K562 (cell line): ENCODE results near the gene RING1. TPM values are rescaled to one million over a fixed set of nuclear protein-coding genes. Genes with fewer than 3 reads are reported as not detected.

Source experiments
- ATF1 ChIP-seq, 2 experiments: fragments of 450-650 bp in 1 of 2; IDR thresholded peaks; 2 replicates each; pipeline ENCODE4 v1.6.1; 2016; ENCODE audit warnings: missing compliant biosample characterization in 1 of 2, missing genetic modification characterization in 1 of 2
- CEBPG ChIP-seq, 3 experiments: fragments of 200-800 bp in 1 of 3; sonication (Bioruptor generic) in 1 of 3; sonication (generic) in 1 of 3; formaldehyde crosslinking in 1 of 3; IDR thresholded peaks in 2 of 3; conservative IDR thresholded peaks in 1 of 3; 2 replicates each; pipeline versions ENCODE4 v1.6.1 to v1.8.0; 2016 to 2022; ENCODE audit warnings: missing compliant biosample characterization in 2 of 3, missing genetic modification characterization in 2 of 3, mild to moderate bottlenecking in 1 of 3, missing genetic modification reagents in 1 of 3
- HDAC2 ChIP-seq: fragments of 450-650 bp; IDR thresholded peaks from 2 replicates; pipeline ENCODE4 v1.6.1; 2016; ENCODE audit warnings: mild to moderate bottlenecking
- NR2F6 ChIP-seq: fragments of 450-650 bp; formaldehyde crosslinking; IDR thresholded peaks from 2 replicates; pipeline ENCODE4 v1.4.0; 2020; ENCODE audit warnings: mild to moderate bottlenecking
- SAP30 ChIP-seq: fragments of 200-600 bp; sonication (generic); IDR thresholded peaks from 2 replicates; pipeline ENCODE4 v1.6.1; 2012; ENCODE audit warnings: borderline replicate concordance, low read depth, mild to moderate bottlenecking, moderate library complexity, low read length, control low read depth, inconsistent platforms; ENCODE audit not compliant: insufficient read depth, poor library complexity, severe bottlenecking
- ZNF134 ChIP-seq: fragments of 250-450 bp; sonication (Bioruptor Pico); conservative IDR thresholded peaks from 2 replicates; pipeline ENCODE4 v1.4.0; 2020
- ZNF232 ChIP-seq: sonication (generic); formaldehyde crosslinking; IDR thresholded peaks from 2 replicates; pipeline ENCODE4 v1.8.0; 2022; ENCODE audit warnings: mild to moderate bottlenecking, missing genetic modification reagents
- ZNF668 ChIP-seq: fragments of 250-450 bp; sonication (Bioruptor Pico); IDR thresholded peaks from 2 replicates; pipeline ENCODE4 v1.8.0; 2022; ENCODE audit warnings: mild to moderate bottlenecking, inconsistent platforms
- polyA plus RNA-seq, 8 experiments: library from polyadenylated mRNA; depleted of rRNA in 4 of 8; stranded (reverse) in 5 of 8; unstranded in 3 of 8; fragments of >200 nt; fragmentation: Nextera tagmentation in 2 of 8; fragmentation: Illumina TruSeq in 1 of 8; extraction: Ambion mirVana in 2 of 8; extraction: Trizol in 1 of 8; gene quantifications; 2 replicates each; pipeline versions ENCODE4 v1.2.1 to v1.2.3, GENCODE V29; 2011 to 2014; ENCODE audit warnings: inconsistent platforms in 1 of 8, missing spikeins in 1 of 8
- total RNA-seq, 7 experiments: library from RNA; depleted of rRNA in 6 of 7; stranded (reverse); fragments of >200 nt in 6 of 7; fragmentation: Illumina TruSeq in 2 of 7; extraction: Trizol in 2 of 7; gene quantifications; 2 replicates each; pipeline versions ENCODE4 v1.2.1 to v1.2.3, GENCODE V29; 2011 to 2021; ENCODE audit warnings: low replicate concordance in 1 of 7
- TF ChIP-seq, protein P1 (sequence below): fragments of 450-650 bp; IDR thresholded peaks from 2 replicates; pipeline ENCODE4 v1.6.1; 2016; ENCODE audit warnings: mild to moderate bottlenecking
- TF ChIP-seq, protein P2 (sequence below): fragments of 200-800 bp; sonication (Bioruptor generic); IDR thresholded peaks from 2 replicates; pipeline ENCODE4 v1.6.1; 2017; ENCODE audit warnings: missing genetic modification characterization, missing compliant biosample characterization
- TF ChIP-seq, protein P3 (sequence below): fragments of 250-450 bp; sonication (Bioruptor Pico); IDR thresholded peaks from 2 replicates; pipeline ENCODE4 v1.5.0; 2020; ENCODE audit warnings: mild to moderate bottlenecking, borderline replicate concordance
- TF ChIP-seq, protein P4 (sequence below), 3 experiments: fragments of 200-800 bp in 1 of 3; sonication (Bioruptor generic) in 1 of 3; sonication (generic) in 1 of 3; formaldehyde crosslinking in 1 of 3; IDR thresholded peaks; 2 replicates each; pipeline versions ENCODE4 v1.6.1 to v1.8.0; 2016 to 2022; ENCODE audit warnings: mild to moderate bottlenecking in 2 of 3, missing compliant biosample characterization in 2 of 3, missing genetic modification characterization in 2 of 3, missing genetic modification reagents in 1 of 3
- TF ChIP-seq, protein P5 (sequence below): IDR thresholded peaks from 2 replicates; pipeline ENCODE4 v1.6.1; 2012; ENCODE audit warnings: low read depth, low read length, improper control_type of control experiment, borderline replicate concordance

Gene RING1
- total and polyA plus RNA-seq, 9 of the 15 experiments (the other 6 are each of a cell fraction or from before 2014, with no cell fraction given): 4.2 to 59.1 (median 36.9) TPM

GRCh38 chr6:33205191-33206026 lies 2.9 kb upstream of the RING1 start (continued):
- TF ChIP-seq, protein P1, sequence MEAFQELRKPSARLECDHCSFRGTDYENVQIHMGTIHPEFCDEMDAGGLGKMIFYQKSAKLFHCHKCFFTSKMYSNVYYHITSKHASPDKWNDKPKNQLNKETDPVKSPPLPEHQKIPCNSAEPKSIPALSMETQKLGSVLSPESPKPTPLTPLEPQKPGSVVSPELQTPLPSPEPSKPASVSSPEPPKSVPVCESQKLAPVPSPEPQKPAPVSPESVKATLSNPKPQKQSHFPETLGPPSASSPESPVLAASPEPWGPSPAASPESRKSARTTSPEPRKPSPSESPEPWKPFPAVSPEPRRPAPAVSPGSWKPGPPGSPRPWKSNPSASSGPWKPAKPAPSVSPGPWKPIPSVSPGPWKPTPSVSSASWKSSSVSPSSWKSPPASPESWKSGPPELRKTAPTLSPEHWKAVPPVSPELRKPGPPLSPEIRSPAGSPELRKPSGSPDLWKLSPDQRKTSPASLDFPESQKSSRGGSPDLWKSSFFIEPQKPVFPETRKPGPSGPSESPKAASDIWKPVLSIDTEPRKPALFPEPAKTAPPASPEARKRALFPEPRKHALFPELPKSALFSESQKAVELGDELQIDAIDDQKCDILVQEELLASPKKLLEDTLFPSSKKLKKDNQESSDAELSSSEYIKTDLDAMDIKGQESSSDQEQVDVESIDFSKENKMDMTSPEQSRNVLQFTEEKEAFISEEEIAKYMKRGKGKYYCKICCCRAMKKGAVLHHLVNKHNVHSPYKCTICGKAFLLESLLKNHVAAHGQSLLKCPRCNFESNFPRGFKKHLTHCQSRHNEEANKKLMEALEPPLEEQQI: no peak
- no peak for TF ChIP-seq NR2F6 (CRISPR knock-in tag)
- TF ChIP-seq ZNF668 (CRISPR knock-in tag): no peak
- TF ChIP-seq SAP30: no peak
- peak; percentile 50 for TF ChIP-seq HDAC2
- no peak for TF ChIP-seq ZNF134 (CRISPR knock-in tag)
- TF ChIP-seq ATF1 (CRISPR knock-in tag; IDR thresholded peaks at IDR 0.05): no peak
- TF ChIP-seq ATF1 (tag; IDR thresholded peaks at IDR 0.05): 0 out of 2 replicates have a peak, but pooled peaks have one; percentile 28
- TF ChIP-seq, protein P2, sequence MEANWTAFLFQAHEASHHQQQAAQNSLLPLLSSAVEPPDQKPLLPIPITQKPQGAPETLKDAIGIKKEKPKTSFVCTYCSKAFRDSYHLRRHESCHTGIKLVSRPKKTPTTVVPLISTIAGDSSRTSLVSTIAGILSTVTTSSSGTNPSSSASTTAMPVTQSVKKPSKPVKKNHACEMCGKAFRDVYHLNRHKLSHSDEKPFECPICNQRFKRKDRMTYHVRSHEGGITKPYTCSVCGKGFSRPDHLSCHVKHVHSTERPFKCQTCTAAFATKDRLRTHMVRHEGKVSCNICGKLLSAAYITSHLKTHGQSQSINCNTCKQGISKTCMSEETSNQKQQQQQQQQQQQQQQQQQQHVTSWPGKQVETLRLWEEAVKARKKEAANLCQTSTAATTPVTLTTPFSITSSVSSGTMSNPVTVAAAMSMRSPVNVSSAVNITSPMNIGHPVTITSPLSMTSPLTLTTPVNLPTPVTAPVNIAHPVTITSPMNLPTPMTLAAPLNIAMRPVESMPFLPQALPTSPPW: no peak
- TF ChIP-seq, protein P3, sequence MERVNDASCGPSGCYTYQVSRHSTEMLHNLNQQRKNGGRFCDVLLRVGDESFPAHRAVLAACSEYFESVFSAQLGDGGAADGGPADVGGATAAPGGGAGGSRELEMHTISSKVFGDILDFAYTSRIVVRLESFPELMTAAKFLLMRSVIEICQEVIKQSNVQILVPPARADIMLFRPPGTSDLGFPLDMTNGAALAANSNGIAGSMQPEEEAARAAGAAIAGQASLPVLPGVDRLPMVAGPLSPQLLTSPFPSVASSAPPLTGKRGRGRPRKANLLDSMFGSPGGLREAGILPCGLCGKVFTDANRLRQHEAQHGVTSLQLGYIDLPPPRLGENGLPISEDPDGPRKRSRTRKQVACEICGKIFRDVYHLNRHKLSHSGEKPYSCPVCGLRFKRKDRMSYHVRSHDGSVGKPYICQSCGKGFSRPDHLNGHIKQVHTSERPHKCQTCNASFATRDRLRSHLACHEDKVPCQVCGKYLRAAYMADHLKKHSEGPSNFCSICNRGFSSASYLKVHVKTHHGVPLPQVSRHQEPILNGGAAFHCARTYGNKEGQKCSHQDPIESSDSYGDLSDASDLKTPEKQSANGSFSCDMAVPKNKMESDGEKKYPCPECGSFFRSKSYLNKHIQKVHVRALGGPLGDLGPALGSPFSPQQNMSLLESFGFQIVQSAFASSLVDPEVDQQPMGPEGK: no peak
- TF ChIP-seq, protein P4, sequence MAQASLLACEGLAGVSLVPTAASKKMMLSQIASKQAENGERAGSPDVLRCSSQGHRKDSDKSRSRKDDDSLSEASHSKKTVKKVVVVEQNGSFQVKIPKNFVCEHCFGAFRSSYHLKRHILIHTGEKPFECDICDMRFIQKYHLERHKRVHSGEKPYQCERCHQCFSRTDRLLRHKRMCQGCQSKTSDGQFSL (CRISPR knock-in tag; IDR thresholded peaks at IDR 0.05): 0 out of 2 replicates have a peak, but pooled peaks have one; percentile 39
- TF ChIP-seq, protein P4 (tag; IDR thresholded peaks at IDR 0.05): no peak
- 0 out of 2 replicates have a peak, but pooled peaks have one; percentile 24 for TF ChIP-seq CEBPG (CRISPR knock-in tag; IDR thresholded peaks at IDR 0.05)
- TF ChIP-seq CEBPG (tag; conservative IDR thresholded peaks at IDR 0.05 in 1 of 2, IDR thresholded peaks at IDR 0.05 in 1 of 2): no peak; a peak in 1 of 4 replicates
- TF ChIP-seq, protein P5, sequence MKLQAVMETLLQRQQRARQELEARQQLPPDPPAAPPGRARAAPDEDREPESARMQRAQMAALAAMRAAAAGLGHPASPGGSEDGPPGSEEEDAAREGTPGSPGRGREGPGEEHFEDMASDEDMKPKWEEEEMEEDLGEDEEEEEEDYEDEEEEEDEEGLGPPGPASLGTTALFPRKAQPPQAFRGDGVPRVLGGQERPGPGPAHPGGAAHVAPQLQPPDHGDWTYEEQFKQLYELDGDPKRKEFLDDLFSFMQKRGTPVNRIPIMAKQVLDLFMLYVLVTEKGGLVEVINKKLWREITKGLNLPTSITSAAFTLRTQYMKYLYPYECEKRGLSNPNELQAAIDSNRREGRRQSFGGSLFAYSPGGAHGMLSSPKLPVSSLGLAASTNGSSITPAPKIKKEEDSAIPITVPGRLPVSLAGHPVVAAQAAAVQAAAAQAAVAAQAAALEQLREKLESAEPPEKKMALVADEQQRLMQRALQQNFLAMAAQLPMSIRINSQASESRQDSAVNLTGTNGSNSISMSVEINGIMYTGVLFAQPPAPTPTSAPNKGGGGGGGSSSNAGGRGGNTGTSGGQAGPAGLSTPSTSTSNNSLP: no peak
- TF ChIP-seq ZNF232: no peak
